Neural crest cell (in vitro differentiated cells): ENCODE data around the gene AMD1. TPM values are rescaled to one million over a fixed set of nuclear protein-coding genes. Genes with fewer than 3 reads are reported as not detected.
A peak's percentile ranks its signal among the peaks of the same experiment; 100 is the strongest.

Source experiments
- DNase-seq: peaks from one replicate; pipeline ENCODE4 v3.0.0; 2021; ENCODE audit warnings: low read depth, mixed read lengths, low spot score
- H3K27ac Mint-ChIP-seq: one replicate; pipeline ENCODE4 v1.8.0; 2021; ENCODE audit warnings: mild to moderate bottlenecking, mixed read lengths; ENCODE audit not compliant: unreplicated experiment
- H3K27me3 Mint-ChIP-seq: 2 replicates; pipeline ENCODE4 v1.8.0; 2021; ENCODE audit warnings: low read depth, mild to moderate bottlenecking, mixed read lengths
- H3K36me3 Mint-ChIP-seq: 2 replicates; pipeline ENCODE4 v1.8.0; 2021; ENCODE audit warnings: low read depth, mild to moderate bottlenecking, mixed read lengths
- H3K4me1 Mint-ChIP-seq: 2 replicates; pipeline ENCODE4 v1.8.0; 2021; ENCODE audit warnings: mixed read lengths
- H3K4me3 Mint-ChIP-seq: one replicate; pipeline ENCODE4 v1.8.0; 2021; ENCODE audit warnings: mild to moderate bottlenecking, mixed read lengths
- H3K9me3 Mint-ChIP-seq: 2 replicates; pipeline ENCODE4 v1.8.0; 2021; ENCODE audit warnings: mixed read lengths
- CTCF ChIP-seq: fragments of 200-600 bp; sonication (generic); conservative IDR thresholded peaks from 2 replicates; pipeline ENCODE4 v1.5.0; 2021; ENCODE audit warnings: antibody characterized with exemption, mild to moderate bottlenecking
- total RNA-seq: library from RNA; stranded (reverse); gene quantifications from 2 replicates; pipeline ENCODE4 v1.2.1, GENCODE V29; 2021

Gene AMD1
- total RNA-seq, 1 donor from 2014 or later, result 92.8 TPM

GRCh38 chr6:110875548-110876169, 1.1 kb downstream of the AMD1 start:
- peak overlapping the region; percentile 97 for H3K4me3 Mint-ChIP-seq
- peak overlapping the region; percentile 75 for H3K27ac Mint-ChIP-seq
- no peaks in the 10 kb centered on the region for H3K9me3 Mint-ChIP-seq
- peak; percentile 46 for DNase-seq
- peaks cover 2% of the 10 kb centered on the region for H3K36me3 Mint-ChIP-seq
- H3K27me3 Mint-ChIP-seq, result peaks cover 2% of the 10 kb centered on the region
- no peak for TF ChIP-seq CTCF
- H3K4me1 Mint-ChIP-seq, result peaks cover 48% of the 10 kb centered on the region

GRCh38 chr6:110876170-110876773, 1.7 kb downstream of the AMD1 start:
- Mint-ChIP-seq H3K9me3 (no peaks in the 10 kb centered on the region), H3K4me1 (peaks cover 52% of the 10 kb centered on the region), H3K27me3 (peaks cover 2% of the 10 kb centered on the region), H3K36me3 (peaks cover 2% of the 10 kb centered on the region), H3K27ac (peak overlapping the region; percentile 75), H3K4me3 (peak overlapping the region; percentile 97)
- no peak for TF ChIP-seq CTCF
- peak; percentile 78 for DNase-seq

GRCh38 chr6:110876806-110877564, 2.4 kb downstream of the AMD1 start:
- no peak for DNase-seq
- TF ChIP-seq CTCF, result no peak
- Mint-ChIP-seq H3K27me3 (peaks cover 2% of the 10 kb centered on the region), H3K9me3 (no peaks in the 10 kb centered on the region), H3K36me3 (peaks cover 2% of the 10 kb centered on the region), H3K27ac (no peak overlapping the region), H3K4me3 (peak overlapping the region; percentile 97), H3K4me1 (peaks cover 53% of the 10 kb centered on the region)

GRCh38 chr6:110877569-110877968, 3.0 kb downstream of the AMD1 start:
- Mint-ChIP-seq H3K9me3 (no peaks in the 10 kb centered on the region), H3K27me3 (peaks cover 2% of the 10 kb centered on the region), H3K4me3 (peak overlapping the region; percentile 97), H3K27ac (no peak overlapping the region), H3K4me1 (peaks cover 59% of the 10 kb centered on the region), H3K36me3 (peaks cover 2% of the 10 kb centered on the region)
- TF ChIP-seq CTCF, result no peak
- no peak for DNase-seq

DNA sequence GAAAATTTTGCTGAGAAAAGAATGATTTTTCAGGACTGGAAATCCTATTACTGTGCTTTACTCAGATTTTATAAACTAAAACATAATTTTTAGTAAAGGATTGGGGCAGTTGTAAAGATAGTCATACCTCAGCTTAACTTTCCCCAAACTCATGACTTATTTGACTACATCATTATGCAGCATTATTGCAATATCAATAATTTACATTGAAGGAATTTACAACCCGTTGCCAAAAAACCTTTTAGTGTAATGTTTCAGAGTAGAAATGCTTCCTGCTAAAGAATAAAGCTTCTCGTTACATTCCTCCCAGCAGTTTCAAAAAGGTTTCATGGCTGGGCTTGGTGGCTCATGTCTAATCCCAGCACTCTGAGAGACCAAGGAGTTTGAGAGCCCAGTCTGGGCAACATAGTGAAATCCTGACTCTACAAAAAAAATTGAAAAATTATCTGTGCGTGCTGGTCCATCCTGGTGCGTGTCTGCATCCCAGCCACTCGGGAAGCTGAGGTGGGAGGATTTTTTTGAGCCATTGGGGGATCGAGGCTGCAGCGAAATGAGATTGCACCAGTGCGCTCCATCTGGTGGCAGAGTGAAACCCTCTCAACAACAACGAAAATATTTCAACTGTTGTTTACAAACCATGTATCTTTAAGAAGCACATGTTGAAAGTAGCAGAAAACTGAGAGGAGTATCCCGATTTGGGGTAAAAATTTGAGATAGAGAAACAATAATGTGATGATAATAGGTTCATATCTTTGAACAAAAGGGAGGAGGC, 4.4 kb downstream of the AMD1 start:
- Mint-ChIP-seq H3K27ac (no peak overlapping the region), H3K36me3 (peaks cover 3% of the 10 kb centered on the region), H3K4me3 (peak overlapping the region; percentile 97), H3K4me1 (peaks cover 63% of the 10 kb centered on the region), H3K9me3 (no peaks in the 10 kb centered on the region), H3K27me3 (peaks cover 2% of the 10 kb centered on the region)
- TF ChIP-seq CTCF, result peak; percentile 60
- peak; percentile 17 for DNase-seq
